GM19372 (cell line): Measurements from ENCODE around the gene CFLAR.
A peak's percentile ranks its signal among the peaks of the same experiment; 100 is the strongest.
"Not testable (repeated sequence)": the region's sequence is repeated elsewhere in the genome, so short reads cannot be mapped to it uniquely, and the experiment has no call there.

Experiments used
- ATAC-seq: cut with Tn5 transposase; IDR thresholded peaks from one replicate; pipeline ENCODE4 v1.9.1; 2021; ENCODE audit warnings: mild to moderate bottlenecking, low read depth, moderate library complexity; ENCODE audit not compliant: unreplicated experiment

The CFLAR gene

GRCh38 chr2:201116115-201116958 is at the start of gene CFLAR:
TSS of gene CFLAR (plus strand) at chr2:201116164. CDS start at chr2:201129866, 13,702 bp downstream.
- peak; percentile 34 for ATAC-seq

- ATAC-seq = peak; percentile 15
Measured at GRCh38 chr2:201070948-201071478, 45.0 kb upstream of the CFLAR start.

- peak; percentile 99 for ATAC-seq
Measured at GRCh38 chr2:201071479-201072200, 44.3 kb upstream of the CFLAR start, which contains the start of the genes HYCC2 and NDUFB3. TSS of gene HYCC2 (minus strand) at chr2:201071671. CDS start at chr2:201024009, 47,662 bp downstream. TSS of gene NDUFB3 (plus strand) at chr2:201072001. CDS start at chr2:201078883, 6,882 bp downstream.

GRCh38 chr2:201072201-201072530 is 43.8 kb upstream of the CFLAR start:
- no peak for ATAC-seq

GRCh38 chr2:201073071-201073470 is 42.9 kb upstream of the CFLAR start:
- no peak for ATAC-seq

GRCh38 chr2:201074996-201075395 is 41.0 kb upstream of the CFLAR start:
- ATAC-seq = no peak

- no peak for ATAC-seq
Measured at GRCh38 chr2:201084863-201085262, 31.1 kb upstream of the CFLAR start.

GRCh38 chr2:201090574-201090973 is 25.4 kb upstream of the CFLAR start:
- no peak for ATAC-seq

GRCh38 chr2:201093573-201093972 is 22.4 kb upstream of the CFLAR start:
- no peak for ATAC-seq

GRCh38 chr2:201100497-201100896 is 15.5 kb upstream of the CFLAR start:
- no peak for ATAC-seq

- ATAC-seq = no peak
Measured at GRCh38 chr2:201105759-201106158, 10.2 kb upstream of the CFLAR start.

GRCh38 chr2:201107624-201108023 is 8.3 kb upstream of the CFLAR start:
- no peak for ATAC-seq

GRCh38 chr2:201108341-201108740 is 7.6 kb upstream of the CFLAR start:
- ATAC-seq = no peak

- no peak for ATAC-seq
Measured at GRCh38 chr2:201109186-201109585, 6.8 kb upstream of the CFLAR start.

- no peak for ATAC-seq
Measured at GRCh38 chr2:201110615-201111014, 5.3 kb upstream of the CFLAR start.

GRCh38 chr2:201111096-201111495 is 4.9 kb upstream of the CFLAR start:
- ATAC-seq = no peak

- no peak for ATAC-seq
Measured at GRCh38 chr2:201114350-201114749, 1.6 kb upstream of the CFLAR start.

GRCh38 chr2:201114846-201115245 is 1.1 kb upstream of the CFLAR start:
- ATAC-seq = no peak

GRCh38 chr2:201116959-201117734 is 1.2 kb downstream of the CFLAR start:
- no peak for ATAC-seq

GRCh38 chr2:201117735-201118094 is 1.8 kb downstream of the CFLAR start:
- not testable (repeated sequence) for ATAC-seq
